Hepatic stellate cell (primary cell): ENCODE data around the gene TREX2.

Experiments
- DNase-seq: peaks from one replicate; pipeline ENCODE4 v3.0.0; 2011; ENCODE audit warnings: low spot score

TREX2 gene

GRCh38 chrX:153434801-153435200, 11.1 kb downstream of the TREX2 start:
- no peak for DNase-seq

GRCh38 chrX:153433781-153434285, 12.0 kb downstream of the TREX2 start:
- DNase-seq = no peak

- DNase-seq = no peak
Observed at GRCh38 chrX:153433161-153433680, 12.6 kb downstream of the TREX2 start.

- no peak for DNase-seq
Observed at GRCh38 chrX:153430796-153431195, 15.1 kb downstream of the TREX2 start.

- no peak for DNase-seq
Observed at GRCh38 chrX:153426204-153426603, 19.7 kb downstream of the TREX2 start.

- DNase-seq = no peak
Observed at GRCh38 chrX:153423652-153424051, 22.2 kb downstream of the TREX2 start.

- DNase-seq = no peak
Observed at GRCh38 chrX:153421856-153422255, 24.0 kb downstream of the TREX2 start.

GRCh38 chrX:153420851-153421599, 24.8 kb downstream of the TREX2 start:
- DNase-seq = no peak

GRCh38 chrX:153417637-153418036, 28.2 kb downstream of the TREX2 start:
- DNase-seq = no peak

- no peak for DNase-seq
Observed at GRCh38 chrX:153416781-153417450, 28.9 kb downstream of the TREX2 start.

GRCh38 chrX:153414856-153415510, 30.9 kb downstream of the TREX2 start:
- no peak for DNase-seq

GRCh38 chrX:153413731-153414130, 32.1 kb downstream of the TREX2 start:
- no peak for DNase-seq

- DNase-seq = no peak
Observed at GRCh38 chrX:153412746-153413720, 32.8 kb downstream of the TREX2 start.

- DNase-seq = no peak
Observed at GRCh38 chrX:153411988-153412574, 33.8 kb downstream of the TREX2 start.

GRCh38 chrX:153411255-153411987, 34.4 kb downstream of the TREX2 start, which contains the start of gene ZFP92:
Gene ZFP92 (plus strand): TSS chrX:153411472. CDS start chrX:153418323, 6,851 bp downstream.
- no peak for DNase-seq

- DNase-seq = no peak
Observed at GRCh38 chrX:153410888-153411254, 35.0 kb downstream of the TREX2 start.

GRCh38 chrX:153410373-153410772, 35.5 kb downstream of the TREX2 start:
- no peak for DNase-seq

GRCh38 chrX:153409414-153410101, 36.3 kb downstream of the TREX2 start:
- DNase-seq = no peak

GRCh38 chrX:153408871-153409351, 36.9 kb downstream of the TREX2 start:
- DNase-seq = no peak
